Measurements from ENCODE around the gene DSE.

- no peak for TF ChIP-seq CTCF (IDR thresholded peaks at IDR 0.05)
- no peak for TF ChIP-seq FOXS1 (CRISPR knock-in tag; IDR thresholded peaks at IDR 0.05)
- TF ChIP-seq SMC3 (IDR thresholded peaks at IDR 0.05), result no peak
- no peak for TF ChIP-seq ZFP36 (IDR thresholded peaks at IDR 0.05; ENCODE audit: borderline replicate concordance, partially characterized antibody)
- TF ChIP-seq POLR2A (IDR thresholded peaks at IDR 0.05; ENCODE audit: low read length), result no peak
- TF ChIP-seq PHF8 (IDR thresholded peaks at IDR 0.05; ENCODE audit: borderline replicate concordance, low read depth), result no peak
- no peak for TF ChIP-seq MAX (IDR thresholded peaks at IDR 0.05)
- no peak for TF ChIP-seq ESRRA (IDR thresholded peaks at IDR 0.05; ENCODE audit: borderline replicate concordance, low read length)
These were observed 87.5 kb downstream of the DSE start for GRCh38 chr6:116458264-116458663.
